ENCODE results near the gene PKIG.
"Not testable (repeated sequence)": the region's sequence is repeated elsewhere in the genome, so short reads cannot be mapped to it uniquely, and the experiment has no call there.

Gene PKIG

DNA sequence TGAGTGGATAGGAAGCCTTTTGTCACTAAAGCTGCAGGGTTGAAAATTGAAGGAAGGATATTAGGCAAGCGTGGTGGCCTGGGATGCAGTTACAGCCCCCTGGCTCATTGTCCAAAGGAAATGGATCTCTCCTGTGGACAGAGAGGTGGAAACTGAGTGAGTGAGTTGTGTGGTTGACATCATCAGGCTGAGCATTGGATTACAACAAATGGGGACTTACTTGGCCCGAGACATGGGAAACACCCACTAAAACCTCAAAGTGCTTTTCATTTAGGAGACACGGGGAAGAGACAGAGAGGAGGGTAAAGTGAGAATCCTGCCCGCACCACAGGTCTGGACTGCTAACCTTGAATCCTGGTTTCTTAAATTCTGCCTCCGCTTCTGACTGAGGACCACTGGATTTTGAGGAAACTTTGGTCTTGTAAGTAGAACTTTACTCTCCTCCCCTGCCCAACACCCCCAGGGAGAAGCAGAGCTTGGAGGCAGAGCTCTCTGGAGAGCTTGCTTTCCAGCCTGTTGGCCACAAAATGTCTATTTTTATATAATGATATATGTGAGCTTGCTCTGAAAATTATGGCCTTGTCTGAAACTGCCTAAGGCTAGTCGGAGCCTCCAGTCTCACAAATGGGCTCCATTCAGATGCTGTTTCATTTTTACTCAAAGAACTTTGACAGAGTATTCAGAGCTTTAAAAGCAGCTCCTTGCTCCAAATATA is at the start of gene PKIG:
Gene PKIG (plus strand): TSS at position 269 of the 715 bp plus-strand sequence. CDS start 31,978 bp downstream, outside the sequence.
- DNase-seq: no peak

DNA sequence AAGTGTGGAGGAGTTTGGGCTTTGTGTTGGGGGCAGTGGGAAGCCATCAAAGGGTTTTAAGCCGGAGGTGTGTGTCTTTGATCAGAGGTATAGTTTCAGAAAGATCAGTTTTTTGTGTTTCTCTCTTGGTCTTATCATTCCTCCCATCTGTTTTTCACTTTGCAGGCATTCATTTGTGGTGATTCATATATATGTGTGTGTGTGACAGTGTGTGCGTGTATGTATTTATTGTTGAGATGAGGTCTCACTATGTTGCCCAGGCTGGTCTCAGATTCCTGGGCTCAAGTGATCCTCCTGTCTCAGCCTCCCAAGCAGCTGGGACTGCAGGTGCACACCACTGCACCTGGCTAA is 49.4 kb upstream of the PKIG start:
- DNase-seq: no peak

GRCh38 chr20:44533928-44534327 is 48.5 kb upstream of the PKIG start:
- DNase-seq: no peak

DNA sequence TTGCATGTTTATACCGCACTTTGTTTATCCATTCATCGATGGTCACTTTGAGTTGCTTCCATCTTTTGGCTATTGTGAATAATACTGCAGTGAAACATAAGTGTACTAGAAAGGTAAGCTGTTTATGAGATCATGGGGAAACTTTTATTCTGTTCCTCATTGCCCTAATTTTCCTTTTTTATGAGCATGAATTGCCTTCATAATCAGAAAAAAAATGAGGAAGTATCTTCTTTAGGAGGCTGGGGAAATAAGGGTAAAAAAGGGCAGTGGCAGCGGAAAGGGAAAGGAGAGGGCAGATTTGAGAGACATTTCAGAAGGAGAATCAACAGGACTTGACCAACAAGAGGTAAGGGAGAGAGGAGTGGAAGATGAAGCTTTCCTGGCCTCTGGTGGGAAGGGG is 46.2 kb upstream of the PKIG start:
- no peak for DNase-seq

DNA sequence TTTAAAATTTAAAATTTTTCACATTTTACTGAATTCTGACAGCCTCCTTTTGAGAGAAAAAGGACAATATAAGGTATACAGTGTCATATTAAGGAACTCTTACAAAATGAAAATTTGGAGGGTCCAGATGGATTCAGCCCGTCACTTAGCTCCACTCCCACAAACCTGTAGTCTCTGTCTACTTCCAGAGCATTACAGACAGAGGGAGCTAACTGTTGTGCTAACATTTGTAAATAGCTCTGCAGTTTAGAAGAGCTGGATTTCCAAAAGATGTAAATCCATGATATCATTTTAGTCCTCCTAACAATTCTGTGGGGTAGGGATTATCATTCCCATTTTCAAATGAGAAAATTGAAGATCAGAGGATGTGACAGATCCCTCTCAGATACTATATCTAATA is 44.4 kb upstream of the PKIG start:
- DNase-seq: no peak

DNA sequence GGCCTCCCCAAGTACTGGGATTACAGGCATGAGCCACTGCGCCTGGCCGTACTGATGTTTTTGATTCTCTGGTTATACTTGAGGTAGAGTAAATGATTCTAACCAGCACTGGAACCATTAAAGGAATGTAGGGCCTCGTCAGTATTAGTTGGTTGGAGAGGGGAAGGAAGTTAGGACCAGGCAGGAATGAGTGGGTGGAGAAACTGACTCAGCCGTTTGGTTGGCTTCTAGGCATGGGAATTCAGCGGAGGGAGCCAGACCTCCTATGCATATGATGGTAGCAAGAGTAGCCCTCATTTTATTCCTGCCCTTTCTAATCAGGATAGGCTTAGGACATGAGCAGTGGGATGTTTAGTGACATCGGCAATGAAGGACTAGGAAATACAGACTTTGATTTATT is 41.5 kb upstream of the PKIG start:
- no peak for DNase-seq

GRCh38 chr20:44541992-44542391 is 40.4 kb upstream of the PKIG start:
- no peak for DNase-seq

DNA sequence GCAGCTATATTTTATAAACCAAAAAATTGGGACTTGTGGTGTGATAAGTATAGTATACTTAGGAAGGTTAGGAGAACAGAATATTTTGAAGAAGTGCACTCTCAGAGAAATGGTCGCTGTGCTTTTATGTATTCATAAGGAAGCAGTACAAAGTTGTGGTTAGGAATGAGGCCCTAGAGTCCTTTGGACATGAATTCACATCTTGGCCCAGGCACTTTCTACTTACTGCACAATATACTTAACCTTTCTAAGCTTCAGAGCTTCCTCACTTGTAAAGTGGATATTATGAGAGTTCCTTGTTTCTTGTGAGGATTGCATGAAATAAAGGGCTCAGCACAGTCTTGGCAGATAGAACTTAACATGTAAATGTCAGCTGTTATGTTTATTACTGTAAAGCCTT is 39.5 kb upstream of the PKIG start:
- no peak for DNase-seq

GRCh38 chr20:44543358-44543757 is 39.0 kb upstream of the PKIG start:
- DNase-seq: no peak

- no peak for DNase-seq
These were observed 38.1 kb upstream of the PKIG start for GRCh38 chr20:44544263-44544662.

- DNase-seq: no peak
These were observed 35.0 kb upstream of the PKIG start for GRCh38 chr20:44547419-44547818.

DNA sequence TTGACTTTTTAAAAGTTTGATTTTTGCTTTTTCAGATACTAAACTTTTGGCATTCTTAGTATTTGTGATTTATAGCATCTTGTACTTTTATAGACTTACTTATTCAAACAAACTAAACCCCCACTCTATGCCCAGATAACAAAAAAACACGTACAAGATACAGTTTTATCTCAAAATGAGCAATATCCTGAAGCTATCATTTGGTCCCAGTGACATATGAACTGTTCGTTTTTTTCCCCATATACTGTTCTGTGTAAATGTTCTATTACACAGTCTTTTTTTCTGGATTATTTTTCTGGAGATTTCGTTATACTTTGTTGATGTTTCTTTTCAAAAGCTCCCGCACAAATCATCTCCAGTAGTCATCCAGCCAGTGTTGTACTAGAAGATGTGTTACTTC is 33.3 kb upstream of the PKIG start:
- no peak for DNase-seq

DNA sequence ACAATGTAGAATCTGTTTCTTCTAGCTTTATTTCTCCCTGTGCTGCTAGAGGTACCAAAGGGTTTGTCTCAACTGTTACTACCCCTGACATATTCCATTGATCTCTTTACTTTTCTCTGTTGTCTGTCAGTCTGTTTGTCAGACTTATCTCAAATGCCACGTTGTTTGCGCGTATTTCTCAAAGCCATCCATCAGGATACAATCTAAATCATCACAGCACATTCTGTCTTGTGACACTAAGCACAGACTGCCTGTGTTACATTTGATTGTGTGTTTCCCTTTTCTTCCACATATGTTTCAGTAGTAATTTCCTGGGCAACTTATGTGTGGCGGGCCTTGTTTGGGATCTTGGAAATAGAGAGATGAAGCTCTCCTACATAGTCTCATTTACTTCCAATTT is 30.3 kb upstream of the PKIG start:
- no peak for DNase-seq

- no peak for DNase-seq
These were observed 29.8 kb upstream of the PKIG start for GRCh38 chr20:44552568-44552949.

DNA sequence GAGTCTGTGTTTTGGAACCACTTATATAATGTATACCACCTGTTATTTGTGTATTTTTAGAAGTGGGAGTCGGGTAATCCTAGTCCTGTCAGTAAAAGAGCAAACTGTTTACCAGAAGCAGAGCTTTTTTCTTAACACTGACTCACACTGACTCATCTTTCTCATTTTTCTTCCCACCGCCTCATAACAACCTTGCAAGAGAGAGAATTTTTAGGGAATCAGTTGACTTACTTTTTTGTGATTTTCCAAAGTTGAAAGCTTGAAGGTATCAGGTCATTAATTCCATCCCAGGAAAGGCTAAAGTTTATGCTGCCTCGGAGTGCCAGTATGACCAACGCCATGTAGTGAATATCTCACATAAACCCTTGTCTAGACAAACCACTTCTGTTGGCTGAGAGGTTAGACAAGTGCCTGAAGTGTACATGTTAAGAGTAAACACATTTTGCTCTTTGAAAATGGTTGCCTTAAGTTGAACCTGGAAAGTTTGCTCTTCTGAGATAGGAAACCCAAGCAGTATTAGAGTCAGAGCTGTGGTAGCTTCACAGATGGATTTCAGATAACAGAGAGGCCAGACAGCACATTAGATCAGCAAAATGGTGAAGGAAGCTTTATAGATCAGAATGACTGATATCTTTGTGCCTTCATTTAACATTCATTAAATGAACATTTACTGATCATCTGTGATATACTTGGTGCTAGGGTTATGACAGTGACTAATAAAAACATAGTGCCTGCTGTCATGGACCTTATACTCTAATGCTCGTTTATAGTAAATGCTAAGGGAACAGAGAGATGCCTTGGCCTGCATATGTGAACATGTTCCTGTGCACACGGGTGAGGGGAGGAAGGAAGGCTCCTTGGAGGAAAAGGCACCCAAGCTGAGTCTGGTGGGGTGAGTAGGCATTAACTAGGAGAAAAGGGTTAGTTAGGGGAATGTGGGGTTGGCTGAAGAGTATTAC is 29.1 kb upstream of the PKIG start:
- DNase-seq: no peak

DNA sequence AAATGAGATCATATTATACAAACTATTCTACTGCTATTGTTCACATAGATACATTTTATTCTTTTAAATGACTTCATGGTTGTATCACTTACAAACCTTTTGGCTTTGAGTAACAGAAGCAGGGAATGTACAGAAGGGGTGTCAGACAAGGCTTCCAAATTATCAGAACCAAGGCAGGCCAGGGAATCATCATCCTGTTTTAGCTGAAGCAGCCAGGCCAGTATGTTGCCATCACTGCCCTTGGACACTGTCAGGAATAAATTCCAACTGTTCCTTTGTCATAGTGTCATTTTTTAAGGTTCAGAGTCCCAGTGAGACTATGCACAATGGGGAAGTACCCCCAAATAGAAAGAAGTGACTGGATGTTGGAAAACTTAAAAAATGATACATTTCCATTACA is 23.1 kb upstream of the PKIG start:
- no peak for DNase-seq

- DNase-seq: no peak
These were observed 22.1 kb upstream of the PKIG start for GRCh38 chr20:44560229-44560628.

- not testable (repeated sequence) for DNase-seq
These were observed 21.6 kb upstream of the PKIG start for GRCh38 chr20:44560818-44561217.

DNA sequence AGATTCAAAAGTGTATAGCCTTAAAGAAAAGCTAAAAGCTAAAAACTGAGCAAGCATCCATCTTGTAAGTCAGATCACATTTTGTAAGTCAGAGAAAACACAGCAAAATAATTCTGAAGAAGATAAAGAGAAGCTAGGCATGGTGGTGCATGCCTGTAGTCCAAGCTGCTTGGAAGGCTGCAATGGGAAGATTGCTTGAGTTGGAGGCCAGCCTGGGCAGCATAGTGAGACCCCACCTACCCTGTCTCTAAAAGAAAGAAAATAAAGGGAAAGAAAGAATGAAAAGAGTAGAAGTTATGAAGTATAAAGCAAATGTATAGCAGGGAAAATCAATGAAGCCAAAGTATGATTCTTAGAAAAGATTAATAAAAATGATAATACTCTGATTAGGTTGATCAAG is 20.5 kb upstream of the PKIG start:
- DNase-seq: no peak

GRCh38 chr20:44566018-44566417 is 16.4 kb upstream of the PKIG start:
- no peak for DNase-seq

GRCh38 chr20:44566811-44567210 is 15.6 kb upstream of the PKIG start:
- DNase-seq: no peak

GRCh38 chr20:44570367-44570766 is 12.0 kb upstream of the PKIG start:
- DNase-seq: no peak

DNA sequence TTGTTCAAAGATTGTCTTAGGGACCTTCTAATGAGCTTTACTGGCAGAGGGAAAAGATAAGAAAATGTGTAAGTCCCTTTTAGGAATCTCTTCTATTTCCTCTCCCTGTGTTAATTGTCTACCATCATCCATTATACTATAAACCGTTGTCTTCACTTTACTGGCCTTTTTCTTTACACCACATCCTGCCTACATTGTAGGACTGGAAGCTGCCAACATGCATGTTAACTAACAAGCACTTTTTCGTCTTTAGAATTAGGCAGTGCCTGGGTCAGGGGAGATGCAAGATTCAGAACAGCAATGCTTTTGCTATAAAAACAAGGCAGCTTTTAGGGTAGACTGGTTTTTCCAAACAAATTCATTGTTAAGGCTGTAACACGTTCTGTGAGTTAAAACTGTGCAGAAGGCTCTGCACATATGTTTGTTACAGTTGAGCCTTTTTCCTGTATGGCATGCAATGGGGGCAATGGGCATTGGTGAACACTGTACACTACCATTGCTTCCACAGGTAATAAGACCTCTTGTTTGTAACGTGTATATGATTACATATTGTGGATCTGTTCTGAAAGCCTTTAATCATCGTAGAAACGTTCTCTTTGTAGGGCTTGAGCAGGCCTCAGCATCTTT is 10.9 kb upstream of the PKIG start:
- DNase-seq: no peak

Data from activated T-cell treated with anti-CD3 and anti-CD28 coated beads for 4 hours (primary cell).